ENCODE results near the gene RAD23A. TPM values are rescaled to one million over a fixed set of nuclear protein-coding genes. Genes with fewer than 3 reads are reported as not detected.
A peak's percentile ranks its signal among the peaks of the same experiment; 100 is the strongest.

RAD23A gene
- total and polyA plus RNA-seq, 9 of the 15 experiments (the other 6 are each of a cell fraction or from before 2014, with no cell fraction given) = 9.5 to 181 (median 101) TPM

GRCh38 chr19:12991296-12991695, 45.6 kb downstream of the RAD23A start (continued):
- TF ChIP-seq FOXP4 (CRISPR knock-in tag; IDR thresholded peaks at IDR 0.05; ENCODE audit: borderline replicate concordance) (no peak), SMC3 (conservative IDR thresholded peaks at IDR 0.05; ENCODE audit: insufficient read depth, low read depth, low read length) (no peak), GATAD2A (IDR thresholded peaks at IDR 0.05) (0 out of 2 replicates have a peak, but pooled peaks have one; percentile 28), ZNF445 (CRISPR knock-in tag; IDR thresholded peaks at IDR 0.05; ENCODE audit: low read depth) (no peak), COPS2 (conservative IDR thresholded peaks at IDR 0.05) (no peak), MCM5 (IDR thresholded peaks at IDR 0.05; ENCODE audit: low read depth) (no peak)
- TF ChIP-seq, protein P1, sequence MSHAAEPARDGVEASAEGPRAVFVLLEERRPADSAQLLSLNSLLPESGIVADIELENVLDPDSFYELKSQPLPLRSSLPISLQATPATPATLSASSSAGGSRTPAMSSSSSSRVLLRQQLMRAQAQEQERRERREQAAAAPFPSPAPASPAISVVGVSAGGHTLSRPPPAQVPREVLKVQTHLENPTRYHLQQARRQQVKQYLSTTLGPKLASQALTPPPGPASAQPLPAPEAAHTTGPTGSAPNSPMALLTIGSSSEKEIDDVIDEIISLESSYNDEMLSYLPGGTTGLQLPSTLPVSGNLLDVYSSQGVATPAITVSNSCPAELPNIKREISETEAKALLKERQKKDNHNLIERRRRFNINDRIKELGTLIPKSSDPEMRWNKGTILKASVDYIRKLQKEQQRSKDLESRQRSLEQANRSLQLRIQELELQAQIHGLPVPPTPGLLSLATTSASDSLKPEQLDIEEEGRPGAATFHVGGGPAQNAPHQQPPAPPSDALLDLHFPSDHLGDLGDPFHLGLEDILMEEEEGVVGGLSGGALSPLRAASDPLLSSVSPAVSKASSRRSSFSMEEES (CRISPR knock-in tag; IDR thresholded peaks at IDR 0.05) = peak; percentile 12; the same call in 1 of the 2 replicates
- TF ChIP-seq, protein P2, sequence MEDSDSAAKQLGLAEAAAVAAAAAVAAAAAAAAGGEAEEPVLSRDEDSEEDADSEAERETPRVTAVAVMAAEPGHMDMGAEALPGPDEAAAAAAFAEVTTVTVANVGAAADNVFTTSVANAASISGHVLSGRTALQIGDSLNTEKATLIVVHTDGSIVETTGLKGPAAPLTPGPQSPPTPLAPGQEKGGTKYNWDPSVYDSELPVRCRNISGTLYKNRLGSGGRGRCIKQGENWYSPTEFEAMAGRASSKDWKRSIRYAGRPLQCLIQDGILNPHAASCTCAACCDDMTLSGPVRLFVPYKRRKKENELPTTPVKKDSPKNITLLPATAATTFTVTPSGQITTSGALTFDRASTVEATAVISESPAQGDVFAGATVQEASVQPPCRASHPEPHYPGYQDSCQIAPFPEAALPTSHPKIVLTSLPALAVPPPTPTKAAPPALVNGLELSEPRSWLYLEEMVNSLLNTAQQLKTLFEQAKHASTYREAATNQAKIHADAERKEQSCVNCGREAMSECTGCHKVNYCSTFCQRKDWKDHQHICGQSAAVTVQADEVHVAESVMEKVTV (CRISPR knock-in tag; IDR thresholded peaks at IDR 0.05) = no peak

Measured in K562 (cell line).